Activated CD4-positive, alpha-beta T cell treated with anti-CD3 and anti-CD28 coated beads, Interleukin-2, amount 10 ng/mL, durations not matched to agents 24 days and 14 days (primary cell): ENCODE data around the gene BNC2. TPM values are rescaled to one million over a fixed set of nuclear protein-coding genes. Genes with fewer than 3 reads are reported as not detected.

Experiments
- DNase-seq: peaks from one replicate; pipeline ENCODE4 v3.0.0; 2022
- H3K27ac Mint-ChIP-seq: one replicate; pipeline ENCODE4 v1.8.0; 2022; ENCODE audit warnings: mild to moderate bottlenecking, mixed read lengths
- H3K27me3 Mint-ChIP-seq: one replicate; pipeline ENCODE4 v1.8.0; 2022; ENCODE audit warnings: mixed read lengths
- H3K36me3 Mint-ChIP-seq: one replicate; pipeline ENCODE4 v1.8.0; 2022; ENCODE audit warnings: low read depth, mild to moderate bottlenecking, mixed read lengths
- H3K4me1 Mint-ChIP-seq: one replicate; pipeline ENCODE4 v1.8.0; 2021; ENCODE audit warnings: mixed read lengths
- H3K4me3 Mint-ChIP-seq: one replicate; pipeline ENCODE4 v1.8.0; 2022; ENCODE audit warnings: mild to moderate bottlenecking, moderate library complexity, mixed read lengths
- H3K9me3 Mint-ChIP-seq: one replicate; pipeline ENCODE4 v1.8.0; 2021; ENCODE audit warnings: mixed read lengths
- intact Hi-C: fragments of 100-400 bp; cut with micrococcal nuclease; formaldehyde crosslinking; loops from one replicate; pipeline ENCODE4 v1.15.1; 2023
- total RNA-seq: library from RNA; stranded (reverse); gene quantifications from 2 replicates; pipeline ENCODE4 v1.2.3, GENCODE V29; 2022

BNC2 gene
- total RNA-seq, 1 donor from 2014 or later = not detected

DNA sequence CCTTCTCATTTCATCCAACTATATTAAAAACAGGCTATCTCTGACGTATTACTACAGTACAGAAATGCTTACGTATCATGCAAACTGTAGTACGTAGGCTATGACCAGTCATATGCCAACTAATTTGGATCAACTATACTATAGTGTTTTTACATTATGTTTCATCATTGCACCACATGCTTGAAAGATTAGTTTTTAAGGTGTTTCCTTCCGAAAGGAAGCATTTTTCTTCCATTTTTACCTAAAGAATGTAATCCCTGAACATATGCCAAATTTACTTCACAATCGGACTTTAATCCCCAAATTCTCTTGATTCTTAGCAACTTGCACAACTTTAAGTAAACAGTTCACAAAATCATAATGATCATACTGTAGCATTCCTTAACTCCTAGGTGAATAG lies 153.9 kb downstream of the BNC2 start:
- Mint-ChIP-seq H3K36me3 (no peaks in the 10 kb centered on the region), H3K4me1 (no peaks in the 10 kb centered on the region), H3K27me3 (no peaks in the 10 kb centered on the region), H3K9me3 (no peaks in the 10 kb centered on the region), H3K27ac (no peak overlapping the region), H3K4me3 (no peak overlapping the region)
- intact Hi-C loops = no loop called here
- no peak for DNase-seq

DNA sequence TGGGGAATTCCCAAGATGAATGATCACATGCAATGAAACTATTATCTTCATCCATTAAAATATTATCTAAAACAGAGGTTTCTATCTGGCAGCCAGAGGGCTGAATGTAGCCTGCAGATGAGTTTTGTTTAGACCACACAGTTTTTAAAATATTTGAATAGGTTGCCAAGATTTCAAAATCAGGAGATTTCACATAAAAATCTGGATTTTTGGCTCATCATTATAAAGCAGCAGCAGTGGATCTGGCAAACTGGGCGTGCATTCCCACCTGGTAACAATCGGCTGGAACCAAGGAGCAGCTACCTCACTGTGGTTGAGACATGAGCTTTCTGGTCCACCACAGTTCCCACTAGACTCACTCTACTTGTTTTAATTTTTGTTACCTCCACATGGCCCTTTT lies 155.1 kb downstream of the BNC2 start:
- Mint-ChIP-seq H3K9me3 (no peaks in the 10 kb centered on the region), H3K27me3 (no peaks in the 10 kb centered on the region), H3K4me1 (no peaks in the 10 kb centered on the region), H3K36me3 (no peaks in the 10 kb centered on the region), H3K4me3 (no peak overlapping the region), H3K27ac (no peak overlapping the region)
- no peak for DNase-seq
- intact Hi-C loops = no loop called here

DNA sequence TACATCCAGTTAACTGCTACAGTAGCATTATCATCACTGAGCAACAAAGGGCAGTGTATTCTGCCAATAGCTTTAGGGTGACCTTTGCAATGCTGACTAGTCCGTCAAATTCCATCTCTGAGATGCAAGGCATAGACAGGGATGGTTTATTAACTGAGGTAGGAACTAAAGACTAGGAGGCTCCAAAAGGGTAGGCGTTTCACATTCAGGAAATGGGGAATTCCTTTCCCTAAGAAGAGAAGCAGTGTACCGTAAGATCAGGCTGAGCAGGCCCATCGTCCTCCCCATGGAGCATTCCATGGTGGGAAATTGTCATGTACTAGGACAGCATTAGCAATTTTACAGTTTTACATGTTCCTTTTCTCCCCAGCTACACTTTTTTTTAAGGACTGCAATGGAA lies 157.7 kb downstream of the BNC2 start:
- Mint-ChIP-seq H3K4me3 (no peak overlapping the region), H3K27me3 (no peaks in the 10 kb centered on the region), H3K27ac (no peak overlapping the region), H3K4me1 (no peaks in the 10 kb centered on the region), H3K9me3 (no peaks in the 10 kb centered on the region), H3K36me3 (no peaks in the 10 kb centered on the region)
- DNase-seq = no peak
- intact Hi-C loops = no loop called here

DNA sequence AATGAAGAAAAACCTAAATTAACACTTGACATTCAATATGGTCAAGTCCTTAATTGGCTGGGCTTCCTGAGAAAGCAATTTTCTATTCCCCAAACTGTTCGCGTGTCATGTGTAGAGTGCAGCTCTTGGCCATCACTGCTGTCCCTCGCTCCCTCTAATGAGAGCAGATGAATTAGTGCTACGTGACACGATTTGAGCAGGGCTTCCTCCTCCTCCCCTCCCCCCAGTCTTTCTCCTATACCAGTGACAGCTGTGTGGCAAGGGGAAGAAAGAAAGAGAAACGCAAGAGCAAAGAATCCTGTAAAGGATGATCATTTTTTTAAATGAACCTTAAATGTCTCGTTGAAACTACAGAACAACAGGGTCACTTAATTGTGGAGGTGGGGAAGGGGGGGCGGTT lies 159.6 kb downstream of the BNC2 start:
- no peaks in the 10 kb centered on the region for H3K4me1 Mint-ChIP-seq
- H3K4me3 Mint-ChIP-seq = no peak overlapping the region
- no peaks in the 10 kb centered on the region for H3K9me3 Mint-ChIP-seq
- no peaks in the 10 kb centered on the region for H3K36me3 Mint-ChIP-seq
- no peak overlapping the region for H3K27ac Mint-ChIP-seq
- DNase-seq = no peak
- no peaks in the 10 kb centered on the region for H3K27me3 Mint-ChIP-seq
- intact Hi-C loops = no loop called here

DNA sequence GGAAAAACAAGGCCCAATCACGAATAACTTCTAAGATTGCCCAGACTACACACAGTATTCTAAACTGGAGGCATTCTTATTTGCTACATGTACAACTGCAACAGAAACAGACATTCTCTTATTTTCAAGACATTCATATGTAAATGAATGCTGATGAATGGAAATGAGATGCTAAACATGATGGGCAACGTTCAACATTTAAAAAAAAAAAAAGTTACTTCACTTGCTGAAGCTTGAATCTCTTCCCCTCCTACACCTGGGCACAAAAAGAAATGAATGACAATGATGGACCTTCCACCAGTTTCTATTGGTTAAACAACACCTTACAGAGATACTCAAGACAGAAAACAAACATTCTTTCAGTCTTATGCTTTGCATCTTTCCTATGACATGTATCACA lies 160.5 kb downstream of the BNC2 start:
- DNase-seq = no peak
- H3K4me1 Mint-ChIP-seq = no peaks in the 10 kb centered on the region
- H3K4me3 Mint-ChIP-seq = no peak overlapping the region
- H3K27ac Mint-ChIP-seq = no peak overlapping the region
- H3K36me3 Mint-ChIP-seq = no peaks in the 10 kb centered on the region
- intact Hi-C loops = no loop called here
- no peaks in the 10 kb centered on the region for H3K9me3 Mint-ChIP-seq
- no peaks in the 10 kb centered on the region for H3K27me3 Mint-ChIP-seq

DNA sequence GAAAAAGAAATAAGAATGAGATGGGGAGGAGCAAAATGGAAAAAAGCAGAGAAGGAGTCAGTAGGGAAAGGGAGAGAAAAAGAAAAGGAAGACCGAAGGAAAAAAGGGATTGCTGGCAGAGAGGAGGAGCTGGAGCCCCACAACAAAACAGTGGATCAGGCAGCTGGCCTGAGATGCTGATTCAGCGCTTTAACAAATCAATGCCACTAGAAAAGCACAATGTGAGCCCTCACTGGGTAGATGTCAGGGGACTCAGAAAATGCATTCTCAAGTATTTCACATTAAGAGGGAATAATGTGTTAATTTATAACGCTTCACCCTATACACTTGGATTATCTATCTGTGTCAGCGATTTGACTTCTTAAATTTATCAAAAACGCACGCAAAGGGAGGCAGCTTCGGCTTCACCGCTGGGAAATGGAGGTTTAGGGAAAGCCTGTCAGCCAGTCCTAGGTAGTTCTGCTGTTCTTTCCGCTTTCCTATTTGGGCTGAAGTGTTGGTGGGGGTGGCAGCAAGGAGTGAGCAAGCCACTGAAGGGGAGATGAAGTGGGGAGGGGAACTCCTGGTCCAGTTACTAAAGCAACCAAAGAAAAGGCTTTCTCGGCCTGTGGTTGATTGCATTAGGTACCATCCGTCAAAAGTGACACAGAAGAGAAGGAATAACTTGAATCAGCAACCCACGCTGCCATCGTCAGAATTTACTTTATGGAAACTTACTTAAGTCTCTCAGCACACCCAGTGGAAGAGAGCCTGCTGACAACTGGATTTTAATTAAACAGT lies 161.6 kb downstream of the BNC2 start:
- no peaks in the 10 kb centered on the region for H3K4me1 Mint-ChIP-seq
- H3K27ac Mint-ChIP-seq = no peak overlapping the region
- H3K4me3 Mint-ChIP-seq = no peak overlapping the region
- H3K36me3 Mint-ChIP-seq = no peaks in the 10 kb centered on the region
- intact Hi-C loops = no loop called here
- no peaks in the 10 kb centered on the region for H3K9me3 Mint-ChIP-seq
- no peaks in the 10 kb centered on the region for H3K27me3 Mint-ChIP-seq
- no peak for DNase-seq

DNA sequence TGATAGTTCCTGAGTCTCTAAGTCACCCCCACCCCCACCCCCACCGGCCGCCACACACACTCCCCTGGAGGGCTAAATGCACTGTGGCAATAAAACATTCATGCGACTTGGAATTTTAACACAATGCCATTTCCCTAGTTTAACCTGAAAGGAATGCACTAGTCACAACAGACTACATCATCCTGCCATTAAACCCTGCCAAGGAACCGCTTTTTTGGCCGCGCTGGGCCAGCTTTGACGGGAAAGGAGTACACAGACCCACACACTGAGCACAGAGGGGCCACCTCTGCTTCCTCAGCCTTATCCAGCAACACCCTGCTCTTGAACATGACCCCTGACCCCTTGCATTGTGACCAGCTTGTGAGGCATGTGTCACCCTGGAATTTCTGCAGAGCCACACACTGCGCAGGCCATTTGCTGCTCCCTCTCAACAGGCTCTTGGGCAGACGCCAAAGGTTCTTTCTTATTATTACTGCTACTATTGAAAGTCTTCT lies 165.3 kb downstream of the BNC2 start:
- no peaks in the 10 kb centered on the region for H3K4me1 Mint-ChIP-seq
- no peak overlapping the region for H3K4me3 Mint-ChIP-seq
- no peak for DNase-seq
- intact Hi-C loops = no loop called here
- H3K9me3 Mint-ChIP-seq = no peaks in the 10 kb centered on the region
- no peaks in the 10 kb centered on the region for H3K27me3 Mint-ChIP-seq
- H3K27ac Mint-ChIP-seq = no peak overlapping the region
- H3K36me3 Mint-ChIP-seq = no peaks in the 10 kb centered on the region

DNA sequence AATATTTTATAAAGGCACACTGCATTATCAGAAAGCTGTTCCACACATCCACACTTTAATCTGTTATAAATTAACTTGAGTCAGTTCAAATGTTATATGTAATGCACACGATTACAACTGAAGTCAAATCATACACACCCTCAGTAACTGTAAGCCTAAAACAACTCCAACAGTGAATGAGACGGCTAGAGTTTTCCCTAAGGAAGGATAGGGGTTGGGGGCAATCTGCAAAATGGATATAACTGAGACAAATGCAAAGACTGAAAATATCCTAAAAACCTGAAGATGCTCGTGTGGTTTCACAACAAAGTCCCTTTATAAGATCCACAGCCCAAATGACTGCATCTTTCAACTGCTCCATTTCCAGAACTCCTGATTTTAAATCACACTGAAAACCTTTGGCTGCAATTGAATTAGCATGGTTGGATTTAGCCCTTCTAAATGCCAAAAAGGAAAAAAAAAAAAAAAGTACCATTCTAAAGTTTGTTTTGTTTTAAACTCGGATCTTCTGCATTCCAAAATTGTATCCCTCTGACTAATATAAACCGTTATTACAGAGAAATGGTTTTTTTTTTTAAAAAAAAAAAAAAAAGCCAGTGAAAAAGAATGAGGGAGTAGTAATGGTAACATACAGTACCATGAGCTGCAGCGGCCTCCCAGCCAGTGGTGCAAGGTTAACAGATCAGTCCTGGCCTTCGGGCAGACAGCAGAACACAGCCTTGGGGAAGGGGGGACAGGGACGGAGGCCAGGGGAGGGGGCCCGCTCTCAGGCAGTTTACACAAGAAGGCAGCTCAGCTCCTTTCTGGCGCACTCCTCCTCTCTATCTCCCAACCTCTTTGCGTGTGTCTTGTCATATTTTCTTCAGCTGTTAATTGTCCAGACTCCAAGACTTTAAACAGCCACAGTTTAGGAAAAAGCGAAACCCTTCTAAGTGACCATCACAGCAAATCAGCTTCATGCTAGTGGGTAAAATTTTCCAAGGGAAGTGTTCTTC lies 166.1 kb downstream of the BNC2 start:
- no peaks in the 10 kb centered on the region for H3K4me1 Mint-ChIP-seq
- H3K9me3 Mint-ChIP-seq = no peaks in the 10 kb centered on the region
- H3K27ac Mint-ChIP-seq = no peak overlapping the region
- intact Hi-C loops = no loop called here
- DNase-seq = no peak
- no peak overlapping the region for H3K4me3 Mint-ChIP-seq
- H3K27me3 Mint-ChIP-seq = no peaks in the 10 kb centered on the region
- no peaks in the 10 kb centered on the region for H3K36me3 Mint-ChIP-seq

DNA sequence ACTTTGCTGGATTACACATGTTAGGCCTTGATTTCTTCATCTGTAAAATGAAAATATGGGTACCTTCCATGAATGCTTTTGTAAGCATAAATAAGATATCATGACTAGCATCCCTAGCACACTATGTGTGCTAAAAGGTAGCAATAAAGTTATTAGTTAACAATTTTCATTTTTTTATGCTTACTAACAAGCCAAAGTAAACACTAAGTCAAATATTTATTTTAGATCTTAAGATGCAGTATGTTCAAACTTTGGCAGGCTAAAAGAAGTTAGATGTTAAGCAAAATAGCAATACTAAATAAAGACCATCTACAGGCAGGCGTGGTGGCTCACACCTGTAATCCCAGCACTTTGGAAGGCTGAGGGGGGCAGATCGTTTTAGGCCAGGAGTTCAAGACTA lies 169.1 kb downstream of the BNC2 start:
- Mint-ChIP-seq H3K9me3 (no peaks in the 10 kb centered on the region), H3K27ac (no peak overlapping the region), H3K27me3 (no peaks in the 10 kb centered on the region), H3K4me1 (no peaks in the 10 kb centered on the region), H3K4me3 (no peak overlapping the region), H3K36me3 (no peaks in the 10 kb centered on the region)
- DNase-seq = no peak
- intact Hi-C loops = no loop called here

DNA sequence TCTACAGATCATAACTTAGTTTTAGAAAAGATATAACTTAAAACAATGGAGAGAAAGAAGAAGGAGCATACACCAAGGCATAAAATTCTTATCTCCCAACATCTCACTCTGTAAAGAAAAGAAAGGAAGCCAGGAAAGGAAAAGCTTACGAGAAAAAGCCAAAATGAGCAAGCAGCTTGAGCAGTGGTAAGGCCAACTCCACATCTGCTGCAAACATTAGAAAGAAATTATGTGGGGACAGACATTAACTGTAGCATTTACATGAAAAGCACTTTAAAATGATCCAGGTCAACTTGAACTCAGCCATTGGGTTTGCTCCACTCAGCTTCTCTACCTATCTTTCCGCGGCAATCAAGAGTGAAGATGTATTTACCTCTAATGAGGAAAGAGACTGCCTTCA lies 176.9 kb downstream of the BNC2 start:
- DNase-seq = no peak
- Mint-ChIP-seq H3K36me3 (no peaks in the 10 kb centered on the region), H3K9me3 (no peaks in the 10 kb centered on the region), H3K27me3 (no peaks in the 10 kb centered on the region), H3K4me3 (no peak overlapping the region), H3K27ac (no peak overlapping the region), H3K4me1 (no peaks in the 10 kb centered on the region)
- intact Hi-C loops = no loop called here

DNA sequence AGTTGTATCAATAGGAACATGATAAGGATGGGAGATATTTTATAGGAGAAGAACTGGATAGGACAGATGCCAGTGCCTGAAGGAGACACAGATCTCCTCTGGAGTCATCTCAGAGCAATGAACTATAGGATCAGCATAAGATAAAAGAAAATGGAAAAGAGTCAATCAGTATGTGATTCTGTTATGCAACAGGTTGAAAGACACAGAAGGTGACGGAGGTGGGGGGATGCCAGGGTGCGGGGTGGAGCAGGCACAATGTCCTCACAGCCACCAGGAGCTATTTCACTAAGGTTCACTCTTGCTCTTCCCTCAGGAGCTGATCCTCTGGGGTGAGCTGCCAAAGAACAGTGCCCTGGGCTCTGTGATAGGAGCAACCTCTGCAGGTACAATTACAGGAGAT lies 179.8 kb downstream of the BNC2 start:
- no peak overlapping the region for H3K27ac Mint-ChIP-seq
- no peaks in the 10 kb centered on the region for H3K27me3 Mint-ChIP-seq
- H3K4me1 Mint-ChIP-seq = no peaks in the 10 kb centered on the region
- H3K4me3 Mint-ChIP-seq = no peak overlapping the region
- H3K36me3 Mint-ChIP-seq = no peaks in the 10 kb centered on the region
- no peaks in the 10 kb centered on the region for H3K9me3 Mint-ChIP-seq
- intact Hi-C loops = no loop called here
- DNase-seq = no peak

DNA sequence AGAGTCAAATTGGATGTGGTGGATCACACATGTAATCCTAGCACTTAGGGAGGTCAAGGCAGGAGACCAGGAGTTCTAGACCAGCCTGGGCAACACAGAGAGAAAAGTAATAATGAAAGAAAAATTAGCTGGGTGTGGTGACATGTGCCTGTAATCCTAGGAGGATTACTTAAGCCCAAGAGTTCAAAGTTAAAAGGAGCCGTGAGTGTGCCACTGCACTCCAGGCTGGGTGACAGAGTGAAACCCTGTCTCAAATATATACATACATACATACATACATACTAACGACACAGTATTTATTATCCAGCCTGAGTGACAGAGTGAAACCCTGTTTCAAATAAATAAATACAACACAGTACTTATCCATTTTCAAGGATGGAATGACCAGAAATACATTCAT lies 180.3 kb downstream of the BNC2 start:
- no peaks in the 10 kb centered on the region for H3K9me3 Mint-ChIP-seq
- H3K4me3 Mint-ChIP-seq = no peak overlapping the region
- no peak overlapping the region for H3K27ac Mint-ChIP-seq
- DNase-seq = no peak
- H3K36me3 Mint-ChIP-seq = no peaks in the 10 kb centered on the region
- H3K4me1 Mint-ChIP-seq = no peaks in the 10 kb centered on the region
- intact Hi-C loops = no loop called here
- H3K27me3 Mint-ChIP-seq = no peaks in the 10 kb centered on the region

DNA sequence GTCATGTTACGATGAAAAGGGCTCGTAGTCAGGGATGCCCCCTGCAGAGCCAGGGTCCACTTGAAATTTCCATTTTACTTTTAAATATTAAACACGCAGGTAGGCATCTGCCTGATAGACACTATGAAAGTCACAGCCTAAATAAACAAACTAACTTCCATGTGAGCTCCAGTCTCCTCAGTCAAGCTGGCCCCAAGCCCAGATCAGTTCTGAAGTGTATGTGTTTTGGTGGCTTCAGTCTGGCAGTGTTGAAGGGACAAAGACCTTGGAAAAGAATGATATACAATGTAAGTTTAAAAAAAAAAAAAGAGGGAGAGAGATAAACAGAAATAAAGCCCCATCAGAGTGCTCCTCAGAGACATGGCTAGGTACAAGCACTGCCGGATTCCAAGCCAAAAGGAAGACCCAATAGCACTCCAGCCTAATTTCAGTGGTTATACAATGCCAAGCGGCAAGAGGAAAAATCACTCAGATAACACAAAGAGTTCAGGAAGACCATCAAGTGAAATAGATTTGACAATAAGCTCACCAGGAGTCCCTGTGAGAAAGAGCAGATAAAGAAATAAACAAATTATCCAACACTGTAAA lies 181.0 kb downstream of the BNC2 start:
- H3K4me3 Mint-ChIP-seq = no peak overlapping the region
- no peak for DNase-seq
- no peak overlapping the region for H3K27ac Mint-ChIP-seq
- H3K9me3 Mint-ChIP-seq = no peaks in the 10 kb centered on the region
- no peaks in the 10 kb centered on the region for H3K4me1 Mint-ChIP-seq
- intact Hi-C loops = no loop called here
- no peaks in the 10 kb centered on the region for H3K27me3 Mint-ChIP-seq
- no peaks in the 10 kb centered on the region for H3K36me3 Mint-ChIP-seq

DNA sequence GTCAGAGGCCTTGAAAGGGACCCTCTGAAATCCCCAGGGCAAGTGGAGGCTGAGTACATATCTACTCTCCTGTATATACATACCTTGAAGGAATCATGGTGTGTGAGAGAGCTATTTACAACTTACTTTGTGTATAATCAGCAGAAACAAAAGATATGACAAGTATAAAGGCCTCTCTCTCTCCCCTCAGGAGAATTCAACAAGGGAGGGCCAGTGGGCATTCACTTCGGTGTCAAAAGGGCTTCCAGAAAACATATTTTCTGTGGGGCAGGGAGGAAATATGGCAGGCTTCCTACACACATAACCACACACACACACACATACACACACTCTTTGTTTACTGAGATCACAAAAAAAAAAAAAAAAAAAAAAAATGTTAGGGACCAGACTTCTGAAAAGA lies 181.7 kb downstream of the BNC2 start:
- Mint-ChIP-seq H3K36me3 (no peaks in the 10 kb centered on the region), H3K27ac (no peak overlapping the region), H3K4me1 (no peaks in the 10 kb centered on the region), H3K27me3 (no peaks in the 10 kb centered on the region), H3K4me3 (no peak overlapping the region), H3K9me3 (no peaks in the 10 kb centered on the region)
- intact Hi-C loops = no loop called here
- no peak for DNase-seq
